Mesenchymal stem cell (in vitro differentiated cells and primary cell): Measurements from ENCODE around the gene CENPP.

Source experiments
- DNase-seq: peaks from one replicate; pipeline ENCODE4 v3.0.0-alpha.2; 2013
- H2AFZ ChIP-seq: one replicate; pipeline ENCODE4 v1.6.1; 2013; ENCODE audit warnings: low read depth, mild to moderate bottlenecking, control low read depth, inconsistent platforms, low read length, moderate library complexity
- H2AK5ac ChIP-seq: 2 replicates; pipeline ENCODE4 v1.6.1; 2013; ENCODE audit warnings: low read length, moderate library complexity, mild to moderate bottlenecking, inconsistent platforms; ENCODE audit not compliant: severe bottlenecking
- H2BK120ac ChIP-seq: one replicate; pipeline ENCODE4 v1.6.1; 2013; ENCODE audit warnings: low read depth, mild to moderate bottlenecking, inconsistent platforms, low read length, moderate library complexity
- H2BK12ac ChIP-seq, 2 experiments: one replicate each; pipeline ENCODE4 v1.6.1; 2013; ENCODE audit warnings: inconsistent platforms in 2 of 2, low read length in 2 of 2, mild to moderate bottlenecking in 2 of 2, moderate library complexity in 2 of 2, control low read depth in 1 of 2
- H2BK15ac ChIP-seq: one replicate; pipeline ENCODE4 v1.6.1; 2013; ENCODE audit warnings: mild to moderate bottlenecking, low read depth, inconsistent platforms; ENCODE audit not compliant: poor library complexity, severe bottlenecking
- H2BK5ac ChIP-seq: 2 replicates; pipeline ENCODE4 v1.6.1; 2013; ENCODE audit warnings: low read depth, mild to moderate bottlenecking, low read length, control low read depth, inconsistent platforms; ENCODE audit not compliant: poor library complexity, severe bottlenecking
- H3K14ac ChIP-seq, 2 experiments: one replicate each; pipeline ENCODE4 v1.6.1; 2013; ENCODE audit warnings: inconsistent platforms in 2 of 2, low read length in 2 of 2, control low read depth in 1 of 2, mild to moderate bottlenecking in 1 of 2, moderate library complexity in 1 of 2
- H3K18ac ChIP-seq, 2 experiments: one replicate each; pipeline ENCODE4 v1.6.1; 2013; ENCODE audit warnings: inconsistent platforms in 2 of 2, low read length in 2 of 2, control low read depth in 1 of 2, low read depth in 1 of 2, mild to moderate bottlenecking in 1 of 2
- H3K23ac ChIP-seq, 2 experiments: one replicate each; pipeline ENCODE4 v1.6.1; 2013; ENCODE audit warnings: inconsistent platforms in 2 of 2, low read length in 2 of 2, mild to moderate bottlenecking in 2 of 2, moderate library complexity in 2 of 2, control low read depth in 1 of 2
- H3K27ac ChIP-seq: 2 replicates; pipeline ENCODE4 v1.5.1; 2013; ENCODE audit warnings: mild to moderate bottlenecking, moderate library complexity, low read length, control low read depth, inconsistent platforms; ENCODE audit not compliant: poor library complexity, severe bottlenecking
- H3K27me3 ChIP-seq, 2 experiments: 2 replicates each; pipeline versions ENCODE4 v1.6.1 to v1.7.0; 2013; ENCODE audit warnings: low read length in 2 of 2, mild to moderate bottlenecking in 2 of 2, moderate library complexity in 2 of 2, control low read depth in 1 of 2, inconsistent platforms in 1 of 2; ENCODE audit not compliant: control insufficient read depth in 1 of 2, insufficient read depth in 1 of 2
- H3K36me3 ChIP-seq, 2 experiments: 2 replicates each; pipeline versions ENCODE4 v1.6.1 to v1.7.0; 2013; ENCODE audit warnings: low read length in 2 of 2, control low read depth in 1 of 2, inconsistent platforms in 1 of 2, low read depth in 1 of 2, mild to moderate bottlenecking in 1 of 2; ENCODE audit not compliant: insufficient read depth in 2 of 2, control insufficient read depth in 1 of 2
- H3K4ac ChIP-seq, 2 experiments: one replicate each; pipeline ENCODE4 v1.6.1; 2013; ENCODE audit warnings: inconsistent platforms in 2 of 2, low read length in 2 of 2, mild to moderate bottlenecking in 2 of 2, moderate library complexity in 2 of 2, control low read depth in 1 of 2, low read depth in 1 of 2
- H3K4me1 ChIP-seq: 2 replicates; pipeline ENCODE4 v1.6.1; 2013; ENCODE audit warnings: low read depth, low read length, control low read depth; ENCODE audit not compliant: control insufficient read depth, insufficient read depth
- H3K4me2 ChIP-seq: 2 replicates; pipeline ENCODE4 v1.6.1; 2013; ENCODE audit warnings: low read length, mild to moderate bottlenecking, inconsistent platforms; ENCODE audit not compliant: poor library complexity, severe bottlenecking
- H3K4me3 ChIP-seq, 2 experiments: 2 replicates each; pipeline versions ENCODE4 v1.5.1 to v1.7.0; 2013; ENCODE audit warnings: low read length in 2 of 2, mild to moderate bottlenecking in 2 of 2, control low read depth in 1 of 2, low read depth in 1 of 2; ENCODE audit not compliant: insufficient read depth in 1 of 2
- H3K79me1 ChIP-seq: replicated peaks from 2 replicates; pipeline ENCODE4 v1.6.1; 2013; ENCODE audit warnings: mild to moderate bottlenecking, control low read depth, low read length, inconsistent platforms; ENCODE audit not compliant: poor library complexity, severe bottlenecking
- H3K9ac ChIP-seq: 2 replicates; pipeline ENCODE4 v1.7.0; 2013; ENCODE audit warnings: mild to moderate bottlenecking, low read length, moderate library complexity
- H3K9me3 ChIP-seq: 2 replicates; pipeline ENCODE4 v1.7.0; 2013; ENCODE audit warnings: mild to moderate bottlenecking, low read length; ENCODE audit not compliant: control insufficient read depth
- H4K8ac ChIP-seq: one replicate; pipeline ENCODE4 v1.6.1; 2013; ENCODE audit warnings: inconsistent platforms, mild to moderate bottlenecking, low read length, moderate library complexity
- H4K91ac ChIP-seq: one replicate; pipeline ENCODE4 v1.6.1; 2013; ENCODE audit warnings: mild to moderate bottlenecking, low read length, inconsistent platforms
- WGBS: methylation state at CpG from one replicate; pipeline ENCODE4 v1.1.7; 2013; ENCODE audit warnings: mixed read lengths; 5-methylcytosine and 5-hydroxymethylcytosine counted together

Gene CENPP

GRCh38 chr9:92660266-92660665 lies 334.5 kb downstream of the CENPP start:
- H3K36me3 ChIP-seq, result peaks cover 38 to 52% of the 10 kb centered on the region in 2 experiments
- H3K79me1 ChIP-seq, result peaks cover 49% of the 10 kb centered on the region
- no peaks in the 10 kb centered on the region for H3K27me3 ChIP-seq
- H2AK5ac ChIP-seq, result no peak overlapping the region
- H3K14ac ChIP-seq, result no peak overlapping the region
- H2BK120ac ChIP-seq, result no peak overlapping the region
- no peak overlapping the region for H2BK15ac ChIP-seq
- no peak overlapping the region for H3K4me3 ChIP-seq
- no peak overlapping the region for H3K9ac ChIP-seq
- H2AFZ ChIP-seq, result no peak overlapping the region
- no peak overlapping the region for H4K91ac ChIP-seq
- no peak overlapping the region for H3K18ac ChIP-seq
- H2BK5ac ChIP-seq, result no peak overlapping the region
- H3K9me3 ChIP-seq, result no peaks in the 10 kb centered on the region
- no peak overlapping the region for H3K4me2 ChIP-seq
- peak overlapping the region in 1 of 2 experiments; percentile 10 for H3K23ac ChIP-seq
- H3K27ac ChIP-seq, result no peak overlapping the region
- no peak overlapping the region for H2BK12ac ChIP-seq
- no peak overlapping the region for H3K4ac ChIP-seq
- no peak for DNase-seq
- 98% methylated on average over 4 of the region's 4 CpGs for WGBS
- no peak overlapping the region for H4K8ac ChIP-seq
- peaks cover 24% of the 10 kb centered on the region for H3K4me1 ChIP-seq

GRCh38 chr9:92661127-92661526 lies 335.4 kb downstream of the CENPP start:
- peaks cover 36 to 46% of the 10 kb centered on the region in 2 experiments for H3K36me3 ChIP-seq
- H3K9ac ChIP-seq, result no peak overlapping the region
- H3K23ac ChIP-seq, result no peak overlapping the region
- no peak overlapping the region for H3K4ac ChIP-seq
- DNase-seq, result no peak
- H3K4me3 ChIP-seq, result no peak overlapping the region
- no peak overlapping the region for H4K8ac ChIP-seq
- 90% methylated on average over 5 of the region's 5 CpGs for WGBS
- no peak overlapping the region for H4K91ac ChIP-seq
- H3K4me1 ChIP-seq, result peaks cover 25% of the 10 kb centered on the region
- no peak overlapping the region for H2BK120ac ChIP-seq
- peaks cover 42% of the 10 kb centered on the region for H3K79me1 ChIP-seq
- H2AK5ac ChIP-seq, result no peak overlapping the region
- H3K27ac ChIP-seq, result no peak overlapping the region
- H3K27me3 ChIP-seq, result no peaks in the 10 kb centered on the region
- no peak overlapping the region for H2BK12ac ChIP-seq
- no peak overlapping the region for H3K14ac ChIP-seq
- H2BK5ac ChIP-seq, result no peak overlapping the region
- H2BK15ac ChIP-seq, result no peak overlapping the region
- no peaks in the 10 kb centered on the region for H3K9me3 ChIP-seq
- H3K18ac ChIP-seq, result no peak overlapping the region
- no peak overlapping the region for H3K4me2 ChIP-seq
- H2AFZ ChIP-seq, result no peak overlapping the region

GRCh38 chr9:92661743-92662142 lies 336.0 kb downstream of the CENPP start:
- H3K23ac ChIP-seq, result no peak overlapping the region
- H3K27ac ChIP-seq, result no peak overlapping the region
- 93% methylated on average over 4 of the region's 4 CpGs for WGBS
- H3K9me3 ChIP-seq, result no peaks in the 10 kb centered on the region
- peaks cover 38 to 49% of the 10 kb centered on the region in 2 experiments for H3K36me3 ChIP-seq
- no peak overlapping the region for H3K9ac ChIP-seq
- no peak for DNase-seq
- H3K4me1 ChIP-seq, result peaks cover 32% of the 10 kb centered on the region
- H2BK15ac ChIP-seq, result no peak overlapping the region
- no peak overlapping the region for H3K4ac ChIP-seq
- no peak overlapping the region for H2BK5ac ChIP-seq
- no peak overlapping the region for H2AFZ ChIP-seq
- no peaks in the 10 kb centered on the region for H3K27me3 ChIP-seq
- H2AK5ac ChIP-seq, result no peak overlapping the region
- H2BK120ac ChIP-seq, result no peak overlapping the region
- no peak overlapping the region for H3K18ac ChIP-seq
- no peak overlapping the region for H4K91ac ChIP-seq
- H3K79me1 ChIP-seq, result peaks cover 39% of the 10 kb centered on the region
- H3K4me2 ChIP-seq, result no peak overlapping the region
- H4K8ac ChIP-seq, result no peak overlapping the region
- H3K4me3 ChIP-seq, result no peak overlapping the region
- H3K14ac ChIP-seq, result no peak overlapping the region
- H2BK12ac ChIP-seq, result no peak overlapping the region

GRCh38 chr9:92663126-92663525 lies 337.4 kb downstream of the CENPP start:
- Histone ChIP-seq H3K4me2 (no peak overlapping the region), H3K9me3 (no peaks in the 10 kb centered on the region), H2BK12ac (no peak overlapping the region), H4K8ac (no peak overlapping the region), H3K9ac (no peak overlapping the region), H2AFZ (no peak overlapping the region), H2BK5ac (no peak overlapping the region), H3K4me3 (no peak overlapping the region), H4K91ac (no peak overlapping the region), H3K36me3 (peaks cover 40 to 45% of the 10 kb centered on the region in 2 experiments), H3K14ac (no peak overlapping the region), H2BK15ac (no peak overlapping the region), H3K27me3 (no peaks in the 10 kb centered on the region), H3K23ac (no peak overlapping the region), H2AK5ac (no peak overlapping the region), H3K79me1 (peaks cover 34% of the 10 kb centered on the region), H3K4me1 (peaks cover 33% of the 10 kb centered on the region), H3K4ac (no peak overlapping the region), H2BK120ac (no peak overlapping the region), H3K18ac (no peak overlapping the region), H3K27ac (no peak overlapping the region)
- WGBS, result 100% methylated on average over 2 of the region's 3 CpGs
- no peak for DNase-seq
